Measurements from ENCODE around the gene ZBTB37.
"Not testable (repeated sequence)": the region's sequence is repeated elsewhere in the genome, so short reads cannot be mapped to it uniquely, and the experiment has no call there.

Gene ZBTB37, protein sequence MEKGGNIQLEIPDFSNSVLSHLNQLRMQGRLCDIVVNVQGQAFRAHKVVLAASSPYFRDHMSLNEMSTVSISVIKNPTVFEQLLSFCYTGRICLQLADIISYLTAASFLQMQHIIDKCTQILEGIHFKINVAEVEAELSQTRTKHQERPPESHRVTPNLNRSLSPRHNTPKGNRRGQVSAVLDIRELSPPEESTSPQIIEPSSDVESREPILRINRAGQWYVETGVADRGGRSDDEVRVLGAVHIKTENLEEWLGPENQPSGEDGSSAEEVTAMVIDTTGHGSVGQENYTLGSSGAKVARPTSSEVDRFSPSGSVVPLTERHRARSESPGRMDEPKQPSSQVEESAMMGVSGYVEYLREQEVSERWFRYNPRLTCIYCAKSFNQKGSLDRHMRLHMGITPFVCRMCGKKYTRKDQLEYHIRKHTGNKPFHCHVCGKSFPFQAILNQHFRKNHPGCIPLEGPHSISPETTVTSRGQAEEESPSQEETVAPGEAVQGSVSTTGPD

DNA sequence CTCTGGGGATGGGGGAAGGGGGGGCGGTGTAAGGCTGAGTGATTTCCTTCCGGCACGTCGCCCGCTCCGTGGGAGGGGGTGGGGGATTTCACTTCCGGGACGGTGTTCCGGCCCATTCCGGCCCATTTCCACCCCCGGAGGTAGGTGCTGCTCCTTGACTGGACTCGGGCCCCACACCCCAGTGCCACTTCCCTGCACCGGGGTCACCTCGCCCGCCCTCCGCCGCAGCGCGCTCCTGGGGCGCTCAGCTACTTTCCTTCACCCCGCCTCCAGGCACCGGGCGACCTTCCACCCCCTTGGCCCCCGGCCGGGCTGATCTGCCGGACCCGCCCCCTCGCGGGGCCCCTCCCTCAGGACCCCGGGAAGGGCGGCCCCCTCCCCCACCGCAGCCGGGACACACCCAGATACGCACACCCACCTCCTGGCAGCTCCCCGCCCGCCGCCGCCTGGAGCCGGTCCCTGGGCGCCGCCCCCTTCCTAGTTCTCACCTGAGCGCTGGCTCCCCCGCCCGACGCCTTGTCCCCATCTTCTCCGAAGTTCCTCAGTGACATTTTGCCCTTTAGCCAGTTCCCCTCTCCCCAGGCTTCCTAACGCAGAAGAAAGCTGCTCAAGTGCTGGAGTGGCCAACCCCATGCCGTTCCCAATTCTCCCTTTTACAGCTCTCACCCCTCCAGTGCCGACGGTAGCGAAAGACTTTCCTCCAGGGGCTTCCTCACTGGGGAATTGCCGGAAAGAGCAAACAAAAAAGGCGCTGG, at the start of gene ZBTB37:
Gene ZBTB37 (plus strand): TSS at position 115 of the 755 bp plus-strand sequence. CDS start 1,846 bp downstream, outside the sequence.
- DNase-seq, result peak; percentile 25

DNA sequence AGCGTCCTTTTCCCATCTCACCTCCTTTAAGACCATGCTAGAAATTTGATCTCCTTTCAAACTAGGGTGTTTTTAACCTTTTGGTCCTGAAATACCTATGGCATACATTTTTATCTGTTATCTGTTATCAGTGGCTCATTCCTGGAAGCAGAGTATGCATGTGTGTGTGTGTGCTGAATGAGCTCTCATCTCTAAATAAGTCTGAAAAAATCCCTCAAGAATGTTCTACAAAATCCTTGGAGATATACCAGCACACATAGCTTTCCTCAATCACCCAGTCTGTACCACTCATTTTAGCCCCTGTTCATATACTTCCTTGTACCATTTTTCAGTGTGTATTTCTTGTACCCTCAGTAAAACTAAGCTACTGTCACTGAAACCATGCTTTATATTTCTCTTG, 49.7 kb upstream of the ZBTB37 start:
- no peak for DNase-seq

DNA sequence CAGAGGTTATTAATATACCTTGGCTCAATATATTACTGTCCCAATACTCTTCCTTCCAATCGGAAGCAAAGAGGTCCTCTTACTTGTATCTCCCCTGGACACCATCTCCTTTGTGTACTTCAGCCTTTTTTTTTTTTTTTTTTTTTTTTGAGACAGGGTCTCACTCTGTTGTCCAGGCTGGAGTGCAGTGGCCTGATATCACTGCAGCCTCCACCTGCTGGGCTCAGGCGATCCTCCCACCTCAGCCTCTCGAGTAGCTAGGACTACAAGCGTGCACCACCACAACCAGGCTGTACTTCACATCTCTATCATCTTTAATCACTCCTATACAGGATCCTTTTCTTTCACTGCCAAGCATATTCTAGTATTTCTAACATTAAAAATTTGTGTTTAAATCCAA, 46.5 kb upstream of the ZBTB37 start:
- DNase-seq, result no peak

DNA sequence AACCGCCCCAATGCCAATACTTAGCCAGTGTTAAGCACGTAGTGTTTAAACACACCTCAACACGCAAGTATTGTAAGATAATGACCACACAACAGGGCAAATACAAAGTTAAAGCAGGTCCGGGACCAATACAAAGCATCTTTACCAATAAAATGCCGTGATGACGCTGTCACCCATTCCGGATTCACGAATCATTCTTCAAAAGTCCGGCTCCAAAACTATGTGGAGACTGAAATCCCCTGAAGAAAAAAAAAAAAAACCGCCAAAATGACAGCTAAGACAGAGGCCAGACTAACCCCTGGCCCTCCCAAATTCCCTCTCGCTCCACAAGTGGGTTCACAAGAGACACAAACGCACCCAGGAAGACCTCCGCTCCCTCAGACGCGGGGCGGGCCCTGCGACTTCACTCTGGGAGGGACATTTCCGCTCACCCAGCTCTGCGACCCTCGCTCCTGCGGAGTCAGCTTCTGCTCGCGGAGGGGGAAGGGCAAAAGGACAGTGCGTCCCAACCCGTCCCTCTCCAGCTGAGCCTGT, 44.3 kb upstream of the ZBTB37 start:
- DNase-seq, result no peak

DNA sequence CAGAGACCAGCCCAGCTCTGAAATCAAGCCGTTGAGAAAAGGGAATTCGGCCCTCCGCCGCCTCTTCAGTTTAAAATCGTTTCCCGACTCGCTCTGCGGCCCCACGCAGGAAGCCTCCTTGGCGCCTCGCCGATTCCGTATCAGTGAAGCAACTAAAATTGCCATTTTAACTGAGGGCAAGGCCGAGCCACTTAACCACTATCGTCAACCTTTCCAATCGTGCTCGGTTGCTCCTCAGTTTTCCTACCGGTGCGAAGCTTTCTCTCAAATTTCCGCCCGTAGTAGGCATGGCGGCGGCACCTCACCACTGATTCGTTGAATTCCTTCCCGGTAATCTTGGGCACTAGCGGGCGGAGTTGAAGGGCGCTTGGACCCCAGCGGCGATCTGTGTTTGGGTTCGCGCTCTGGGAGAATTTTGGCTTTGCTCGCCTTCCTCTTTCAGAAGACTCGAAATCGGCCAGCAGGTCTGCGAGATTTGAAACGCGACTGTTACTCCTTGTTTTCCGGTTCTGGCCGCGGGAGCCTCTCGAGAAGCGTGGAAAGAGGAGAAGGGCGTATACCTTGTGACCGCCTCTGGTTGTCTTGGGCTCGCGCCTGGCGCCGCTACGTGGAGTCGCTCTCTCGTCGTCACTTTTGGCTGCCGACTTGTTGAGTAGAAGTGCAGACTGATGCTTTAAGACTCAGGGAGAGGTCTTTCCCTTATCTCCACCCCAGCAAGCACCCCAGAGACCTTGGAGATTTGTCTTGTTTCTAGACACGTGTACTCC, 43.7 kb upstream of the ZBTB37 start, which contains the start of the genes CENPL and DARS2:
Gene CENPL (minus strand): TSS at position 569 of the 767 bp plus-strand sequence. CDS start 13,584 bp downstream, outside the sequence.
Gene DARS2 (plus strand): TSS at position 359 of the 767 bp plus-strand sequence. CDS start 557 bp downstream, outside the sequence.
- peak; percentile 82 for DNase-seq

DNA sequence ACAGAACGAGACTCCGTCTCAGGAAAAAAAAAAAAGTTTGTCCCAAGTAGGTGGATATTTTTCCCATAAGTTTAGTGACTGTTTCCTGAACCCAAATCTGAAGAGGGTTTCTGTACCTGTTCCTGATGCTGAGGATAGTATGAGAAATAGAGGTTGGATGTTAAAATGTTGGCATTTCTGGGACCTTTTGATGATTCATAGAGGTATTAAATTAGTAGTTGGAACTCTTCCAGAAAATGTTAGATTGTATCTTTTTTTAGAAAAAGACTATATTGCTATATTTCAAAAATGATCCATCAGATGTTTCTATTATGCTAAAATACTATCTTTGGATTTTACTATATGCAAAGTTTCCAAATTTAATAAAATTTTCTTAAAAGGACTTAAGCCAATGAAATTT, 40.6 kb upstream of the ZBTB37 start:
- DNase-seq, result no peak

DNA sequence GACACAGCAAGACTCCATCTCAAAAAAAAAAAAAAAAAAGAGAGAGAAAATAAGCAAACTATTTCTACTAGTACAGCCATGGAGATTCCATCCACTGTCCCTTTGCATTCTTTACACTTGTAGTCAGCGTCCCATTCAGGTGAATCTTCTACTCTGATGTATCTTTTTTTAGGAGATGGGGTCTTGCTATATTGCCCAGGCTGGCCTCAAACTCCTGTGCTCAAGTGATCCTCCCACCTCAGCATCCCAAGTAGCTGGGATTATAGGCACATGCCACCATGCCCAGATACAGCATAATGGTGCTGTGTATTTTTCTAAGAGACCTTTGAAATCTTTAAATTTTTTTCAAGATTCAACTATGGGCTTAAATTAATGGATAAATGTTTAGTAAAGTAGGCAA, 35.4 kb upstream of the ZBTB37 start:
- no peak for DNase-seq

DNA sequence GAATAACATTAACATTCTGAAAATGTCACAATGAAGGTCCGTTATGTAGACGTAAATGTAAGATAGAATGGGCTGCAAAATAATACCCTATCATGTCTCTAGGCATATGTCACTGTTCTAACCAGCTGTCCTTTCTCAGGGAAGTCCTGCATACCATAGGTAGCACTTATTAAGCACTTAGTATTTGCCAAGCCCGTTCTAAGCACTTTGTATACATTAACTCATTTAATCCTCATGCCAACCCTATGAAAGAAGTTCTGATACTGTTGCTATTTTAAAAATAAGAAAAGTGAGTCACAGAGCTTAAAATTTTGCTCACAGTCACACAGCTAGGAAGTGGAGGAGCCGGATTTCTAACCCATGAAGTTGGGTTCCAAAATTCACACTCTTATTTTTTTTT, 16.1 kb upstream of the ZBTB37 start:
- no peak for DNase-seq

DNA sequence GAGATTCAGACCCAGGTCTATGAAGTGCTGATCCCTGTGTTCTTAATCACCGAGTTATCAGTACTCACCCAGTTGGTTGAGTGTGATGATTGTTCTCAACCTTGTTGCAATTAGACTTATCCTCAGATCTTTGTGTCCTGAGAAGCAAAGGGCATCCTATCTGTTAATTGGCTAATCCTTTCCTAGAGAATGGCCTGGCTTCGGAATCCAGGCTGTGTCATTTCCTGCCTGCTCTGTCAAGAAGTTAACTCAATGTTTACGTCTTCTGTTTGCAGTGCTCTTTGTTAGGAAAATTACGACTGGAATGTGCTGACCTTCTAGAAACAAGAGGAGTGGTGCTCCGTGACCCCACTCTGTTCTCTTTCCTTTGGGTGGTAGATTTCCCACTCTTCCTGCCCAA, 15.1 kb upstream of the ZBTB37 start:
- no peak for DNase-seq

DNA sequence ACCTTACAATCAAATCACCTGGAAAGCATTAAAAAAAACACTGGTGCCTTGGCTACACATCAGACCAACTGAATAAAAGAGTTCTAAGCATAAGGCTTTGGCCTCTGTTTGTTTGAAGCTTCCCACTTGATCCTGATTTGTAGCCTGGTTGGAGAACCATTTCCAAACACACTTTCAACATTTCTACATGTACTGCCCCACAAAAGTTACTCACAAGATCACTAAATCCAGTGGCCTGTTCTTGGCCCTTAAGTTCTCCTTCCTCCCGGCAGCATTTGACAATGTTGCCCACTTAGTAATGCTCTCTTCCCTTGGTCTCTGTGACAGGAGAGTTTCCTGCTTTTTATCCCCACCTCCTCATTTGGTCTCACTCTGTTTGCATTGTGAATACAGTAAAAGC, 12.2 kb upstream of the ZBTB37 start:
- DNase-seq, result no peak

DNA sequence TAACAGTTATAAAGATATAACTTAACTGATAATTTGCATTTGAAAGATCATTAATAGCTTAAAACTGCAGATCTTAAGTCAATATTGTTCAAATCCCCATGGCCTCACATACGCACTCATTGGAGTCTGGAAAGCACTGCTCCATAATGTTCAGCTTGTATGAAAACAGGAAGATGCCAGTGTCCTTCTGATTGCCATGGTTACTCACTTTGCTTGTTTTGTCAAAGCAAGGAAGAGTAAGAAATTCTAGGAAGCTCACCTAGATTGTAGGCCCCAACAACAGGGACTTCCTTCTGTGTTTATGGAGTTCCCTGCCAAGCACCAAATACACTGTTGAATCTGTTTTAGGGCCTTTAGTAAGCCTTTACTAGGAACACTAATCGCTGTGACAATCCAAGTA, 11.3 kb upstream of the ZBTB37 start:
- DNase-seq, result no peak

DNA sequence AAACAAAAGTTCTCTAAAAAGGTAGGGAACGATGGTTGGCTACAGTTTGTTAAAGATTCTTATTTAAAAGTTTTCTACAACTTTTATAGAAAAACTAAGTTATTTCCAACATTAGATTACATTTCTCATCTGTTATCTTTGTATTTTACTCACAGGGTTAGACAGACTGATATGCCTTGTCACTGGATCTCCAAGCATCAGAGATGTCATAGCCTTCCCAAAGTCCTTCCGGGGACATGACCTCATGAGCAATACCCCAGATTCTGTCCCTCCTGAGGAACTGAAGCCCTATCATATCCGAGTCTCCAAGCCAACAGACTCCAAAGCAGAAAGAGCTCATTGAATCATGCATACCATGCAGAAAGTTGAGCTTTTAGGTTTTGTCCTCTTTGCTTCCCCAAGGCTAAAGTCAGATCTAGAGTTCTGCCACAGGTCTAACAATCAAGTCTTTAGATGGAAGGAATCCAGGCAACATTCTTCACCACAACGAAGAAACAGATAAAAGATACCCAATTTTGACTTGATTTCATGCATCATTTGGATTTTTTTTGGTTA, 10.7 kb upstream of the ZBTB37 start:
- no peak for DNase-seq

DNA sequence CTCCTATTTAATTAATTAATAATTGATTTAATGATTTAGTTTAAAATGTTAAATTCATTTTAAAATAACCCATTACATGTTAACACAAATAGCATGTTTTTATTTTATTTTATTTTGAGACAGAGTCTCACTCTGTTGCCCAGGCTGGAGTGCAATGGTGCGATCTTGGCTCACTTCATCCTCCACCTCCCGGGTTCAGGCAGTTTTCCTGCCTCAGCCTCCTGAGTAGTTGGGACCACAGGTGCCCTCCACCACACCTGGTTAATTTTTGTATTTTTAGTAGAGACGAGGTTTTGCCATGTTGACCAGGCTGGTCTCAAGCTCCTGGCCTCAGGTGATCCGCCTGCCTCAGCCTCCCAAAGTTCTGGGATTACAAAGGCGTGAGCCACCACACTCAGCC, 8.6 kb upstream of the ZBTB37 start:
- not testable (repeated sequence) for DNase-seq

DNA sequence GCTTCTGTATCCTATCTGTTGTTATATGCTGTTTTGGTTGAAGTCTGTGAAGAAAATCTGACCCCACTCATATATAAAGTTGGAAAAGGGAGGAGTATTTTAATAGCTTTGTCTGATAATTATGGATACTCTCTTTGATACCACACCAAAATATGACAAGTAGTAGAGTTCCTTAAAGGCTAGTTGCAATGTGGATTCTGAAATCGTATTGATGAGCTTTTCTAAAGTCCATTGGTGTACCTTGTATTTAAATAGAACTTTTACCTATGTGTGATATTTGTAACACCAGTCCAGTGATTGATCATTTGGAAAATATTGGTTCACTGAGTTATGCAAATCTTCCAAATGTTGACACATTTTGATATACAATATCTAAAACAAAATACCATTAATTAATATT, 8.1 kb upstream of the ZBTB37 start:
- DNase-seq, result no peak

DNA sequence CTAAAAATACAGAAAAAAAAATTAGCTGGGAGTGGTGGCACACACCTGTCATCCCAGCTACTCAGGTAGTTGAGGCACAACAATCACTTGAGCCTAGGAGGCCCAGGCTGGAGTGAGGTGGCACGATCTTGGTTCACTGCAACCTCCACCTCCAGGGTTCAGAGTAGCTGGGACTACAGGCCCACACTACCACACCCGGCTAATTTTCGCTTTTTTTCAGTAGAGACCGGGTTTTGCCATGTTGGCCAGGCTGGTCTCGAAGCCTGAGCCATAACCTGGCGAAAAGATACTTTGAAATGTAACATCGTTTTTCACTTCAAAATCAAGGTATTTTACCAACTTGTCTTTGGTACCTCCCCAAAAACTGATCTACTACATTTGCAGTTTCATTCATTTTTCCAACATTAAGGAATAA, 6.4 kb upstream of the ZBTB37 start:
- DNase-seq, result no peak

DNA sequence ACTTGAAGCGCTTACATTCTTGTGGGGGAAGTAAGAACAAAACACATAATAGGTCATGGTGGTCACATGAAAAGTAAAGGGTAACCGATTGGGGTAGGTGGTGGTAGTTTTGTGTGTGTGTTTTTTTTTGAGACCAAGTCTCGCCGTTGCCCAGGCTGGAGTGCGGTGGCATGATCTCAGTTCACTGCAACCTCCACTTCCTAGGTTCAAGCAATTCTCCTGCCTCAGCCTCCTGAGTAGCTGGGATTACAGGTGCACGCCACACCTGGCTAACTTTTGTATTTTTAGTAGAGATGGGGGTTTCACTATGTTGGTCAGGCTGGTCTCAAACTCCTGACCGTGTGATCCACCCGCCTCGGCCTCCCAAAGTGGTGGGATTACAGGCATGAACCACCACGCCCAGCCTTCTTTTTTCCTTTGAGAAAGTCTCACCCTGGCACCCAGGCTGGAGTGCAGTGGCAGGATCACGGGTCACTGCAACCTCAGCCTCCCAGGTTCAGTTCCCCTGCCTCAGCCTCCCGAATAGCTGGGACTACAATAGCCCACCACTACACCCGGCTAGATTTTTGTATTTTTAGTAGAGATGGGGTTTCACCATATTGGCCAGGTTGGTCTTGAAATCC, 5.9 kb upstream of the ZBTB37 start:
- DNase-seq, result not testable (repeated sequence)

DNA sequence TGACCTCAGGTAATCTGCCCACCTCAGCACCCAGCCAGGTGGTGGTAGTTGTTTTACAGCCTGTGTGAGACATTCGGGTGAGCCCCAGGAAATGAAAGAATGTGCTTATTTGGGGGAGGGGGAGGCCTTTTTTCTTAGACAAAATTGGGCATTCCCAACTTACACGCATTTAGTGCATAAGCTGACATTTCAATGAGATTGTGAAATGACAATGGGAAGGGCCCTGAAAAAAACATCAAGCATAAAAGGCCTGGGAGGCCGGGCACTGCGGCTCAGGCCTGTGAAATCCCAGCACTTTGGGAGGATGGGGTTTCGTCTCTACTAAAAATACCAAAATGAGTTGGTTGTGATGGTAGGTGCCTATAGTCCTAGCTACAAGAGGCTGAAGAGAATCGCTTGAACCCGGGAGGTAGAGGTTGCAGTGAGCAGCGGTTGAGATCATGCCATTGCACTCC, 5.4 kb upstream of the ZBTB37 start:
- no peak for DNase-seq

DNA sequence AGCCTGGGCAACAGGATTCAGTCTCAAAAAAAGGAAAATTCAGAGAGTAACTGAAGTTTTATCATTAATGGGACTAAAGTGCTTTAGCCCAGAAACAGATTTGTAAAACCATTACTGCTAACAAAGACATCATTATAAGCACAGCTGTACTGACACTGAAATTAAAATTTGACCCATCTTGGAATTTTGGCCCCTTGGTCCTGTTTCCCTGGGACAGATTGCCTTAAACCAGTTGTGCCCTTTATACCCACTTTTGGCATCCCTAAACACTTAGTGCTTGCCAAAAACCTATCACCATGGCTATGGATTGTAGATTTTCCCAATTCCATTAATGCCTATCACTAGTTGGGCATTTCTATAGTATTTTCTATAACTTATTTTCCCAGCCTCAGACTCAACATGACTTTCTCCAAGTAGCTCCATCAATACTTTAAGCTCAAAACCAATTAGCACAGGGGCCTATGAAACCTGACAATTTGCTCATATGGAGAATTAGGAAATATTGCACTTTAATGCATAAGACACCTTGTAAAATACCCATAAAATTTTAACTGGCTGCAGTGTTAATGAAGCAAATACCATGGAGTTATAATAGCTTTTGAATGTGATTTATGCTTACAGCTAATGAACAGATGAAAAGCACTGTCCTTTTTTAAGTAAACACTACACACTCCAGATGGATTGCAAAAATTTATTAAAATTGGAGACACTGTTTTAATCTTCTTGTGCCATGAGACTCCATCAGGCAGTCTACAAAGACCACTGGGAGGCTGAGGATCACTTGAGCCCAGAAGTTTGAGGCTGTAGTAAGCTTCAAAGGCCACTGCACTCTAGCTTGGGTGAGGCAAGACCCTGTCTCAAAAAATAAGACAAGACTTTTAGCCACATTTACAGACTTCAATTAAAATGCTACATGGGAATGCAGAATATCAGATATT, 4.7 kb upstream of the ZBTB37 start:
- no peak for DNase-seq

DNA sequence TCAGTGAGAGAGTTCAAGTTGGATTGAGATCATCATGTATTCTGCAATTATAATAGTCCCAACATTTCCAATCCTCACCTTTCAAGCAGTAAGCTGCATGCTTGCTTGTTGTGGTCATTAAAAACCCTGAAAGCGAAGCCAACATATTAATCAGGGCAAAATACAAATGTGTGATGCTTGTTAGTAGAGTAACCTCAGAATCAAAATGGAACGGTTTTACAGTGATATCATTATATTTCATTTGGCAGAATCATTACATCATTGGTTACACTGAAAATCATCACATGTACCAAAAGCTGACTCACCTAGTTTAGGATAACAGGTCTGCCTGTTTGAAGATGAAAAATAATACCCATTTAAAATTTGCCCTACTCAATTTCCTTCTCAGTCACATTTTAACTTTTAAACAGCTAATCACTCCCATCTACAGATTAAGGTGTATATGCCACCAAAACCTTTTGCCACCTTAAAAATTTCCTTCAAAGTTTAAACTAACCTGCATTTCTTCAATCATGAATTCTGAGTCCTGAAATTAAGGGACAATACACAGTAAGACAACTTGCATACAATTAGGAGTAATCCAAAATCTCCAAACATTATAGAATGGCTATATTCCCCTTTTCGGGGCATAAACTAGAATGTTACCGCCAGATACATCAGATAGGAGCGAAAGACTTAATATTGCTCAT, 3.9 kb upstream of the ZBTB37 start:
- no peak for DNase-seq

Measured in NCI-H2029 treated with DMSO at 0.1 percent for 48 hours (cell line).